IMR-90 (cell line): ENCODE results near the gene SPTSSA. TPM values are rescaled to one million over a fixed set of nuclear protein-coding genes. Genes with fewer than 3 reads are reported as not detected.

Experiments
- ATAC-seq: fragments of 200-7000 bp; cut with Tn5 transposase; 2 replicates; pipeline ENCODE4 v1.9.1; 2020; ENCODE audit warnings: low read depth, mild to moderate bottlenecking, moderate library complexity
- BruUV-seq: library from RNA; stranded (reverse); fragments of 400-500 nt; replicated peaks from 2 replicates; lab custom pipeline; 2021; lab: Mats Ljungman, UMichigan
- CTCF ChIA-PET: fragments of 300-600 bp; formaldehyde crosslinking; extraction: SDS; loops from one replicate; lab custom pipeline; 2021; ENCODE audit warnings: antibody characterized with exemption; lab: Yijun Ruan, JAX
- POLR2A ChIA-PET: fragments of 300-600 bp; sonication (Branson Sonifier 250); formaldehyde crosslinking; loops from one replicate; lab custom pipeline; 2022; ENCODE audit warnings: antibody characterized with exemption; ENCODE audit not compliant: unreplicated experiment; lab: Charles Lee
- DNase-seq: peaks from one replicate; pipeline ENCODE4 v3.0.0; 2013
- H2AFZ ChIP-seq: replicated peaks from 2 replicates; pipeline ENCODE3; 2013; ENCODE audit warnings: low read length, mild to moderate bottlenecking; ENCODE audit not compliant: poor library complexity
- H2AK5ac ChIP-seq: 2 replicates; pipeline ENCODE4 v1.6.1; 2013; ENCODE audit warnings: low read depth, low read length, inconsistent platforms
- H2AK9ac ChIP-seq: replicated peaks from 2 replicates; pipeline ENCODE3; 2013; ENCODE audit warnings: mild to moderate bottlenecking, low read depth, low read length, moderate library complexity; ENCODE audit not compliant: poor library complexity
- H2BK120ac ChIP-seq: 2 replicates; pipeline ENCODE4 v1.6.1; 2013; ENCODE audit warnings: low read depth, low read length, inconsistent platforms
- H2BK15ac ChIP-seq: 3 replicates; pipeline ENCODE4 v1.6.1; 2013; ENCODE audit warnings: low read depth, low read length, inconsistent platforms
- H2BK20ac ChIP-seq: 2 replicates; pipeline ENCODE4 v1.6.1; 2013; ENCODE audit warnings: low read depth, mild to moderate bottlenecking, inconsistent platforms, low read length, moderate library complexity
- H2BK5ac ChIP-seq: 2 replicates; pipeline ENCODE4 v1.6.1; 2013; ENCODE audit warnings: mild to moderate bottlenecking, low read depth, low read length, inconsistent platforms; ENCODE audit not compliant: poor library complexity, severe bottlenecking
- H3K14ac ChIP-seq: replicated peaks from 2 replicates; pipeline ENCODE4 v1.6.1; 2013; ENCODE audit warnings: low read depth, low read length, inconsistent platforms
- H3K18ac ChIP-seq: 2 replicates; pipeline ENCODE4 v1.6.1; 2013; ENCODE audit warnings: low read depth, low read length, control low read depth
- H3K23ac ChIP-seq: 2 replicates; pipeline ENCODE4 v1.6.1; 2013; ENCODE audit warnings: low read depth, low read length, inconsistent platforms
- H3K27ac ChIP-seq: 2 replicates; pipeline ENCODE4 v1.5.1; 2013; ENCODE audit warnings: mild to moderate bottlenecking, control low read depth, low read length; ENCODE audit not compliant: insufficient read depth
- H3K27me3 ChIP-seq: 2 replicates; pipeline ENCODE4 v1.6.1; 2013; ENCODE audit warnings: low read length; ENCODE audit not compliant: control insufficient read depth, insufficient read depth
- H3K36me3 ChIP-seq: 2 replicates; pipeline ENCODE4 v1.6.1; 2013; ENCODE audit warnings: low read length, mixed read lengths; ENCODE audit not compliant: control insufficient read depth, insufficient read depth
- H3K4ac ChIP-seq: 2 replicates; pipeline ENCODE4 v1.6.1; 2013; ENCODE audit warnings: low read depth, low read length, inconsistent platforms
- H3K4me1 ChIP-seq: 2 replicates; pipeline ENCODE4 v1.6.1; 2013; ENCODE audit warnings: low read length, mixed read lengths; ENCODE audit not compliant: control insufficient read depth, insufficient read depth
- H3K4me2 ChIP-seq: 2 replicates; pipeline ENCODE4 v1.6.1; 2013; ENCODE audit warnings: low read depth, mild to moderate bottlenecking, control low read depth, low read length, moderate library complexity
- H3K4me3 ChIP-seq: 2 replicates; pipeline ENCODE4 v1.5.1; 2013; ENCODE audit warnings: low read depth, mild to moderate bottlenecking, control low read depth, low read length, moderate library complexity; ENCODE audit not compliant: insufficient read depth
- H3K56ac ChIP-seq: 2 replicates; pipeline ENCODE4 v1.6.1; 2013; ENCODE audit warnings: low read length, inconsistent platforms; ENCODE audit not compliant: insufficient read depth; ENCODE audit errors: extremely low read depth
- H3K79me1 ChIP-seq, 2 experiments: 2 replicates each; pipeline ENCODE4 v1.6.1; 2013; ENCODE audit warnings: low read length in 2 of 2, inconsistent platforms in 1 of 2, low read depth in 1 of 2
- H3K9ac ChIP-seq: 2 replicates; pipeline ENCODE4 v1.6.1; 2013; ENCODE audit warnings: low read depth, low read length, control low read depth
- H3K9me1 ChIP-seq: 2 replicates; pipeline ENCODE4 v1.6.1; 2013; ENCODE audit warnings: low read length, inconsistent platforms; ENCODE audit not compliant: insufficient read depth
- H3K9me3 ChIP-seq: 2 replicates; pipeline ENCODE4 v1.6.1; 2013; ENCODE audit warnings: low read length; ENCODE audit not compliant: control insufficient read depth, insufficient read depth
- H4K20me1 ChIP-seq: 2 replicates; pipeline ENCODE4 v1.6.1; 2013; ENCODE audit warnings: low read length, inconsistent platforms; ENCODE audit not compliant: insufficient read depth
- H4K5ac ChIP-seq: 2 replicates; pipeline ENCODE4 v1.6.1; 2013; ENCODE audit warnings: mild to moderate bottlenecking, low read depth, low read length, control low read depth
- H4K8ac ChIP-seq, 2 experiments: 2 replicates each; pipeline ENCODE4 v1.6.1; 2013; ENCODE audit warnings: low read depth in 2 of 2, low read length in 2 of 2, control low read depth in 1 of 2, inconsistent platforms in 1 of 2
- H4K91ac ChIP-seq: 2 replicates; pipeline ENCODE4 v1.6.1; 2013; ENCODE audit warnings: low read depth, low read length, inconsistent platforms; ENCODE audit not compliant: insufficient read depth
- MXI1 ChIP-seq: IDR thresholded peaks from 2 replicates; pipeline ENCODE4 v1.6.1; 2012; ENCODE audit warnings: low read depth, mild to moderate bottlenecking, low read length, moderate library complexity, borderline replicate concordance
- NFE2L2 ChIP-seq: fragments of 150-350 bp; IDR thresholded peaks from 2 replicates; pipeline ENCODE4 v1.6.1; 2016; ENCODE audit warnings: low read depth, mild to moderate bottlenecking, low read length
- POLR2A ChIP-seq: IDR thresholded peaks from 2 replicates; pipeline ENCODE4 v1.6.1; 2012; ENCODE audit warnings: mild to moderate bottlenecking, low read depth, low read length
- RCOR1 ChIP-seq: IDR thresholded peaks from 2 replicates; pipeline ENCODE4 v1.6.1; 2012; ENCODE audit warnings: mild to moderate bottlenecking, low read length, improper control_type of control experiment; ENCODE audit not compliant: insufficient replicate concordance
- WGBS, 2 experiments: methylation state at CpG; one replicate each; pipeline versions ENCODE4 v1.1.5 to v1.1.7; 2013; ENCODE audit warnings: missing lambda C conversion rate in 2 of 2; ENCODE audit not compliant: insufficient read length in 1 of 2; ENCODE audit errors: extremely low coverage in 2 of 2; 5-methylcytosine and 5-hydroxymethylcytosine counted together
- dilution Hi-C: fragments of 300-500 bp; cut with HindIII; formaldehyde crosslinking; loops from one replicate; pipeline ENCODE4 v1.14.3; 2018; ENCODE audit warnings: low sequenced_read_pairs; ENCODE audit not compliant: unreplicated experiment
- in situ Hi-C: fragments of 300-500 bp; cut with MboI; formaldehyde crosslinking; loops from 3 replicates; pipeline ENCODE4 v1.14.3; 2019; ENCODE audit warnings: low sequenced_read_pairs, inconsistent platforms, mixed read lengths
- intact Hi-C: fragments of 100-400 bp; cut with micrococcal nuclease; formaldehyde crosslinking; loops from 2 replicates; pipeline ENCODE4 v1.10.0; 2022
- polyA plus RNA-seq, 3 experiments: library from polyadenylated mRNA; depleted of rRNA; stranded (reverse); fragments of >200 nt; gene quantifications; 2 replicates each; pipeline ENCODE4 v1.2.3, GENCODE V29; 2012; ENCODE audit warnings: low replicate concordance in 1 of 3
- total RNA-seq: library from RNA; depleted of rRNA; stranded (reverse); fragments of >200 nt; gene quantifications from 2 replicates; pipeline ENCODE4 v1.2.3, GENCODE V29; 2012

The SPTSSA gene
- total and polyA plus RNA-seq, 2 of the 4 experiments (the other 2 are of a cell fraction): 10.8 to 26.2 TPM

DNA sequence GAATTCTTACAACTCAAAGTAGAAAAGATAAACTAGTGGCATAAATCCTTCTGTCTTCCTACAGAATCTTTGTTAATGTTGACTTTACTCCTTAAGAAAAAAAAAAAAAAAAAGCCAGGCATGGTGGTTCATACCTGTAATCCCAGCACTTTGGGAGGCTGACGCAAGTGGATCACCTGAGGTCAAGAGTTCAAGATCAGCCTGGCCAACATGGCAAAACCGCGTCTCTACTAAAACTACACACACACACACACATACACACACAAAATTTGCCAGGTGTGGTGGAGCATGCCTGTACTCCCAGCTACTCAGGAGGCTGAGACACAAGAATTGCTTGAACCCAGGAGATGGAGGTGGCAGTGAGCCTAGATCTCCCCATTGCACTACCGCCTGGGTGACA lies 17.7 kb upstream of the SPTSSA start:
- no peak overlapping the region for H3K4ac ChIP-seq
- POLR2A ChIA-PET: no interaction called here
- no peaks in the 10 kb centered on the region for H4K20me1 ChIP-seq
- no peak overlapping the region for H3K23ac ChIP-seq
- H2AK5ac ChIP-seq: no peak overlapping the region
- H3K14ac ChIP-seq: no peak overlapping the region
- H4K5ac ChIP-seq: no peak overlapping the region
- intact Hi-C loops (no loop called here), dilution Hi-C loops (no loop called here), in situ Hi-C loops (no loop called here)
- H3K36me3 ChIP-seq: no peaks in the 10 kb centered on the region
- H3K9ac ChIP-seq: no peak overlapping the region
- H2AK9ac ChIP-seq: no peak overlapping the region
- no peak for DNase-seq
- no peak overlapping the region for H3K4me3 ChIP-seq
- TF ChIP-seq MXI1: no peak
- TF ChIP-seq RCOR1: no peak
- no peak for TF ChIP-seq POLR2A
- no peak for TF ChIP-seq NFE2L2
- H3K79me1 ChIP-seq: no peaks in the 10 kb centered on the region
- H2BK5ac ChIP-seq: no peak overlapping the region
- no peak overlapping the region for H4K8ac ChIP-seq
- no peak overlapping the region for H2BK20ac ChIP-seq
- H3K4me2 ChIP-seq: no peak overlapping the region
- H4K91ac ChIP-seq: no peak overlapping the region
- H3K56ac ChIP-seq: no peak overlapping the region
- CTCF ChIA-PET: no interaction called here
- H3K9me3 ChIP-seq: no peaks in the 10 kb centered on the region
- H2BK120ac ChIP-seq: no peak overlapping the region
- BruUV-seq: no TSS peak
- H3K9me1 ChIP-seq: no peaks in the 10 kb centered on the region
- no peaks in the 10 kb centered on the region for H3K27me3 ChIP-seq
- no peak overlapping the region for H2BK15ac ChIP-seq
- no CpG with 5 or more reads among the region's 4 CpGs for WGBS, 2 experiments
- no peak overlapping the region for H3K27ac ChIP-seq
- no peak overlapping the region for H3K18ac ChIP-seq
- H2AFZ ChIP-seq: no peak overlapping the region
- no peak for ATAC-seq
- H3K4me1 ChIP-seq: no peaks in the 10 kb centered on the region
